Endothelial cell (in vitro differentiated cells): ENCODE results near the gene CD22. TPM values are rescaled to one million over a fixed set of nuclear protein-coding genes. Genes with fewer than 3 reads are reported as not detected.

Experiments
- DNase-seq: peaks from one replicate; pipeline ENCODE4 v3.0.0; 2021; ENCODE audit warnings: low spot score
- H3K27ac Mint-ChIP-seq: one replicate; pipeline ENCODE4 v1.8.0; 2021; ENCODE audit warnings: mixed read lengths, inconsistent platforms; ENCODE audit not compliant: unreplicated experiment
- H3K27me3 Mint-ChIP-seq: one replicate; pipeline ENCODE4 v1.8.0; 2021; ENCODE audit warnings: mild to moderate bottlenecking, moderate library complexity, mixed read lengths, inconsistent platforms; ENCODE audit not compliant: unreplicated experiment
- H3K36me3 Mint-ChIP-seq: one replicate; pipeline ENCODE4 v1.8.0; 2021; ENCODE audit warnings: mild to moderate bottlenecking, low read depth, mixed read lengths, inconsistent platforms; ENCODE audit not compliant: unreplicated experiment
- H3K4me1 Mint-ChIP-seq: one replicate; pipeline ENCODE4 v1.8.0; 2021; ENCODE audit warnings: mild to moderate bottlenecking, mixed read lengths, inconsistent platforms; ENCODE audit not compliant: unreplicated experiment
- H3K4me3 Mint-ChIP-seq: one replicate; pipeline ENCODE4 v1.8.0; 2021; ENCODE audit warnings: mild to moderate bottlenecking, mixed read lengths, inconsistent platforms; ENCODE audit not compliant: unreplicated experiment
- H3K9me3 Mint-ChIP-seq: one replicate; pipeline ENCODE4 v1.8.0; 2021; ENCODE audit warnings: mixed read lengths, inconsistent platforms; ENCODE audit not compliant: unreplicated experiment
- total RNA-seq: library from RNA; stranded (reverse); fragmentation: NEBNext Ultra II Directional; extraction: Animal tissue kit (Norgen Biotek cat#: 25700); gene quantifications from one replicate; pipeline ENCODE4 v1.2.1, GENCODE V29; 2021; ENCODE audit not compliant: unreplicated experiment
- TF ChIP-seq, protein P1 (sequence below): fragments of 200-600 bp; sonication (generic); IDR thresholded peaks from one replicate; pipeline ENCODE4 v1.5.0; 2021; ENCODE audit warnings: antibody characterized with exemption; ENCODE audit not compliant: unreplicated experiment

The CD22 gene
- total RNA-seq, 1 donor from 2014 or later: not detected

DNA sequence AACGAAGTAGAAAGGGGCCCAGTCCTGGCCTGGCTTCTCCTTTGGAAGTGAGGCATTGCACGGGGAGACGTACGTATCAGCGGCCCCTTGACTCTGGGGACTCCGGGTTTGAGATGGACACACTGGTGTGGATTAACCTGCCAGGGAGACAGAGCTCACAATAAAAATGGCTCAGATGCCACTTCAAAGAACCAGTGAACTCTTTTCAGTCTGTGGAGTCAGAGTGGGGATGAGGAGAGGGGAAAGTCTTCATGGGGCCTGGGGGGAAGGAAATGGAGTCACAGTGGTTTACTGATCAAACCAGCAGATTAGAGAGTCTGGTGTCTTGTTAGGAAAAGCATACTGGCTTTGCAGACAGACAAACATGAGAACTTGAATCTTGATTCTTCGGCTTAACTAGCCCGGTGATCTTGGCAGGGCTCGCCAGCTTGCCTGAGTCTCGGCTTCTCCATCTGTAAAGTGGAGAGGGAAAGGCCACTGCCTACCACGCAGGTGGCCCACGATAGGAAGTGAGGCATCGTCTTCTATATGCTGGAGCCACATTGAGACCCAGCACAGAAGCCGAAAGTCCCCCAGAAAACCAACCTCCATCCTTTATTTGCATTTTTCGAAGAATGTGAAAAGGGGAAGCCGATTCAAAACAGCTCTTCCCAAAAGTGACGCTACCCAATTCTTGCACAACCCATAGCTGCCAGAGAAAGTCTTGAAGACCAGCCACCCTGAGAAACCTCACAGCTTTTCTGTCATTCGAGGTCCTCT is 18.4 kb downstream of the CD22 start, which contains the start of gene FFAR1:
Gene FFAR1 (plus strand): TSS at position 732 of the 759 bp plus-strand sequence. CDS start 3,650 bp downstream, outside the sequence.
- no peak within 1 kb of the TSS for H3K4me3 Mint-ChIP-seq
- no peak for DNase-seq
- no peak within 1 kb of the TSS for H3K27ac Mint-ChIP-seq
- peaks cover 11% of the 10 kb centered on the region for H3K27me3 Mint-ChIP-seq
- no peaks in the 10 kb centered on the region for H3K36me3 Mint-ChIP-seq
- TF ChIP-seq, protein P1, sequence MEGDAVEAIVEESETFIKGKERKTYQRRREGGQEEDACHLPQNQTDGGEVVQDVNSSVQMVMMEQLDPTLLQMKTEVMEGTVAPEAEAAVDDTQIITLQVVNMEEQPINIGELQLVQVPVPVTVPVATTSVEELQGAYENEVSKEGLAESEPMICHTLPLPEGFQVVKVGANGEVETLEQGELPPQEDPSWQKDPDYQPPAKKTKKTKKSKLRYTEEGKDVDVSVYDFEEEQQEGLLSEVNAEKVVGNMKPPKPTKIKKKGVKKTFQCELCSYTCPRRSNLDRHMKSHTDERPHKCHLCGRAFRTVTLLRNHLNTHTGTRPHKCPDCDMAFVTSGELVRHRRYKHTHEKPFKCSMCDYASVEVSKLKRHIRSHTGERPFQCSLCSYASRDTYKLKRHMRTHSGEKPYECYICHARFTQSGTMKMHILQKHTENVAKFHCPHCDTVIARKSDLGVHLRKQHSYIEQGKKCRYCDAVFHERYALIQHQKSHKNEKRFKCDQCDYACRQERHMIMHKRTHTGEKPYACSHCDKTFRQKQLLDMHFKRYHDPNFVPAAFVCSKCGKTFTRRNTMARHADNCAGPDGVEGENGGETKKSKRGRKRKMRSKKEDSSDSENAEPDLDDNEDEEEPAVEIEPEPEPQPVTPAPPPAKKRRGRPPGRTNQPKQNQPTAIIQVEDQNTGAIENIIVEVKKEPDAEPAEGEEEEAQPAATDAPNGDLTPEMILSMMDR: no peak
- H3K9me3 Mint-ChIP-seq: no peaks in the 10 kb centered on the region
- H3K4me1 Mint-ChIP-seq: peaks cover 10% of the 10 kb centered on the region

DNA sequence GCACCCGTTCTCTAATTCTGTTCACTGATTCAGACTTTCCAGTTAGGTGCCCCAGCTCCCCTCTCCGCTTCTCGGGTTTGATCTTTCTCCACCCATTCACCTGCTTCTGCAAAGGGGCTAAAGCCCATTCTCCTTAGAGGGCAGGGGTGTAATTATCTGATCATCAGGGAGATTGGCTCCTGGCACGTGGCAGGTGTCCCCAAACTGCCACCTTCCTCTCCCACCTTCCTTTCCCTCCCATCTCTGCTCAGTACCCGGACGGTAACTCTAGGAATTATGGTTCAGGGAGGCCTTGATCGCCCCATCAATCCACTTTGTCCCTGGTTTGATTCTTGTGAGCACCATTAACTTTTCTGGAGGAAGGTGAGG is 18.9 kb downstream of the CD22 start:
- H3K27ac Mint-ChIP-seq: no peak overlapping the region
- H3K4me3 Mint-ChIP-seq: no peak overlapping the region
- H3K36me3 Mint-ChIP-seq: no peaks in the 10 kb centered on the region
- DNase-seq: no peak
- H3K9me3 Mint-ChIP-seq: no peaks in the 10 kb centered on the region
- peaks cover 11% of the 10 kb centered on the region for H3K27me3 Mint-ChIP-seq
- TF ChIP-seq, protein P1: no peak
- H3K4me1 Mint-ChIP-seq: peaks cover 10% of the 10 kb centered on the region

DNA sequence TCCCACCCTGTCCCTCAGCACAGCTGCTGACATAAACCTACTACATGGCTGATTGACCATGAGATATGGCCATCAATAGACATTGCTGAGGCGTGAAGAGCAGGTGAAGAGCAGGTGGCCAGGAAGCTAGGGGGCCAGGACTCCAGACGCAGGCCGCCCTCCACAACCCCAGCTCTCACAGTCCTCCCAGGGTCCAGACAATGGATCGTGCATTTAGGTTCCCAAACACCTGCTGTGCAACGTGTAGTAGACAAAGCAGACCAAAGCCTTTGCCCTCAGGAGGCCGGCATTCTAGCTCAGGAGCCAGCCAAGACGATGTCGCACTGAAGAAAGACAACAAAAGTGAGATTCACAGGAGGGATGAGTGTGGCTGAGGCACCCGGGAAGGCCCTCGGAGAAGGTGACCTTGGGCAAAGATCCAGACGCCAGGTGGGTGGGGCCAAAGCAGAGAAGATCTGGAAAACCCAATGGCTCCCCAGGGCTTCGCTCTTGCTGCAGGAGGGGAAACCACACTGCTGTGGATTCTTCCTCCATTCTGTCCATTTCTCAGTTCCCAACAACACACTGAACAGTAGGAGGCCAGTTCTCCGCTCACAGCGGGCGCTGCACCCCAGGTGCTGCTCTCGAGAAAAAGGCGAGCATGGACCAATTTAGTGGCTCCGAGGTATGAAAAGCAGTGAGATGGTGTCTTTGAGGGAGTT is 20.1 kb downstream of the CD22 start:
- H3K36me3 Mint-ChIP-seq: no peaks in the 10 kb centered on the region
- H3K4me3 Mint-ChIP-seq: no peak overlapping the region
- no peaks in the 10 kb centered on the region for H3K9me3 Mint-ChIP-seq
- H3K27ac Mint-ChIP-seq: no peak overlapping the region
- TF ChIP-seq, protein P1: no peak
- no peak for DNase-seq
- peaks cover 10% of the 10 kb centered on the region for H3K4me1 Mint-ChIP-seq
- peaks cover 11% of the 10 kb centered on the region for H3K27me3 Mint-ChIP-seq

GRCh38 chr19:35349614-35350521 is 20.9 kb downstream of the CD22 start:
- H3K27me3 Mint-ChIP-seq: peaks cover 9% of the 10 kb centered on the region

More at GRCh38 chr19:35349614-35350521, 20.9 kb downstream of the CD22 start:
- Mint-ChIP-seq H3K36me3 (no peaks in the 10 kb centered on the region), H3K4me1 (peaks cover 10% of the 10 kb centered on the region), H3K27ac (no peak overlapping the region), H3K9me3 (no peaks in the 10 kb centered on the region), H3K4me3 (peak overlapping the region; percentile 15)
- TF ChIP-seq, protein P1: no peak
- DNase-seq: no peak
